HG03520 (cell line): ENCODE results near the gene STKLD1.
A peak's percentile ranks its signal among the peaks of the same experiment; 100 is the strongest.
"Not testable (repeated sequence)": the region's sequence is repeated elsewhere in the genome, so short reads cannot be mapped to it uniquely, and the experiment has no call there.

Source experiments
- ATAC-seq: cut with Tn5 transposase; IDR thresholded peaks from one replicate; pipeline ENCODE4 v1.9.1; 2021; ENCODE audit warnings: mild to moderate bottlenecking, moderate library complexity; ENCODE audit not compliant: unreplicated experiment

STKLD1 gene

DNA sequence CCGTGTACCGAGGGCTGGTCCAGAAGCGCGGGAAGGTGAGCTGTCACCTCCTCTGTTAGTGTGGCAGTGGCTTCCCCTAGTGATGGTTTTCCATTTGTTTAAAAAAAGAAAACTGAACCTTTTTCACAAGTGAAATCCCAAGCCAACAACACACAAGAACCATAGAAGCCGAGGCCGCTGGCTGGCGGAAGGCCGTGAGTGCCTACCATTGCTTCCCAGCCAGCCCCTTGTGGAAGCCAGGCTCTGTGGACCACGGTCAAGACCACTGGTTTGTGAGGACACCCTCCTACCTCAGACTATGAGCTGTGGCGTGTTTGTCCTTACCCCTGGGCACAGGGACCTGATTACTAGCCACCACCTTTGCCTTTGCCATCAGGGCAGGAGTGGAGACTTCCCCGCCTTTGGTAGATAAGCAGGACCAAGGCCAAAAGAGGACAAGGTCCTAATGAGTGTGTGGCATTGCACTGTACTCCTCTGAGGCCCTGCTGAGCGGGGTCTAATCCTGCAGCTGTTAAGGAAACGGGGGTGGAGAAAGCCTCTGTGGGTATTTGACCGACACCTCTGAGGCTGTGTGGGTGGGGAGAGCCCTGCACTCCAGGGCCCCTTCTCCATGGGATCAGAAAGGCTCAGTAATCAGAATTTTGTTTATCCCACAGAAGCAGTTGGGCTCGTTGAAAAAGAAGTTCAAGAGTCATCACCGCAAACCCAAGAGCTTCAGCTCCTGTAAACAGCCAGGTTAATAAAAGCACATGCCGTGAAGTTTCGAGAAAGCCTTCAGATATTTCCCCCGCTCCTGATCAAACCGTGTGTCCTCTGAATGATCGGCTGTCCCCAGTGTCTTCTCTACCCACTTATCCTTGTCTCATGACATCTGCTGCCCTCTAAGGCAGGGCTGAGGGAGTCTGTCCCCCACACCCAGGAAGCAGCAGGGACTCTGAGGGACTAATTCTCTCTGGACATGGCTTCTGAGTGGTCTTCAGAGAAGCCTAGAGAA, 15.5 kb upstream of the STKLD1 start:
- ATAC-seq, result no peak

DNA sequence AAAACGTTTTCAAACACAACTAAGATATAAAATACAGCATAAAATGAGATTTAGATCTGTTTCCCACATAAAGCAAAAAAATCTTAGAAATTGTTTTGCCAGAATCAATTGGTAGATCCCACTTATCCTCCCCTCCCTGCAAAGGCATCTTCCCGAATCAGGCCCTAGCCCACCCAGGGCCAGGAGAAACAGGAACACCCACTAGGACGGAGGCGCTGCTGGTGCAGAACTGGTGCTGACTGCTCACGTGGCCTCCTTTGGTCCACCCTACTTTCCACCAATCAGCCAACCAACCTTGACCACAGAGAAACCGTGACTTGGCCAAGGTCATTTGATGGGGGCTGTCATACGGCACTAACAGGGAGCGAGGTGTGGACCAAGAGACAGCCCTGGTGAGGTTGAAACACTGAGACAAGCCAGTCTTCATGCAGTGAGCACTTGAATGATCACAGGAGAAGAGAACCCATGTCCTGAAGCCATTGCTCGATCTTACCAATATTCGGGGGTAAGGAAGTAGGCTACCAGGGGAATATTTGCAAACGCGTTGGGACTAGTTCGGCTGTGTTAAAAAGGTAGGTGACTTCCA, 14.6 kb upstream of the STKLD1 start:
- ATAC-seq, result no peak

DNA sequence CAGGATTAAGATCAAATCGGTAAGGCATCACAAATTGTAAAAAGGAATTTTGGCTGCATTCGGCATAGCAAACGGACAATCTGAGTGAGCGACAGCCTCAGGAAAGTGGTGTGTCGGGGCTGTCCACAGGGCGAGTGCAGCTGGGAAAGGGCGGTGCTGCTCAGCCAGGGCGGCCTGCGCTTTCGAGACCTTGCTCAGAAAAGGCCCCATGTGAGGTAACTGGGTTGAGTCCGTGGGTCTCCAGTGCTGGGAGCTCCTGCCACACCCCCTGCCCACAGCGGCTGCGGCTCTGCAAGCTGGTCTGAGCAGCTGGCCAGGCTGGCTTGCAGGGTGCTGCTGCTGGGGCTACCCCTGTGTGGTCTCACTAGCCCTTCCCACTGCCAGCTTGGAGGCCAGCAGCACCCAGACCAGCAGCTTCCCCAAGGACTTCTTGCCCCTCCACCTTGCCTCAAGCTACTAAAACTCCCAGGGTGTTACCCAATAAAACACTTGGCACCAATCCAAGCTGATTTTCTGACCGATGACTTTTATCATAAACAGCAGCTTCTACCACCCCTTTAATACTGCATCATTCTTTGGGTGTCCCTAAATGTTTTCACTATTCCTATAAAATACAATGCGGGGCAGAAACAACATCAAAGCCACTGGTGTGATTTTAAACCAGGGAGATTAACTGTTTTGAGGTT, 13.7 kb upstream of the STKLD1 start:
- ATAC-seq, result no peak

DNA sequence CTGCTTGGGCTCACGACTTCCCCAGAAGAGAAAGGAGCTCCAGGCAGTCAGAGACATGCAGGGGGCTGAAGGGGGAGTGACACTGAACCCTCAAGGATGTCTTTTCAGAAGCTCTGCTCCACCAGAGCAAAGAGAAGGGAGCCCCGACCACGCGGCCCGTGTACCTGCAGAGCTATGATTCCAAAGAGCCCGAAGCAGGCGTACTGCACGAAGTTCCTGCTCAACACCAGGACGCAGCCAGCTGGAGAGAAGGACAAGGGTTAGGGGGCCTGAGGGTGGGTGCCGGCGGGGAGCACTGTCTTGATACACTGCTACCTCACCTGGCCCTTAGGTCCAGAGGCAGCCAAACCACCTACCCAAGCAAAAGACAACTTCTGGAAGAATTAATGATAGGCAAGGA, 9.7 kb upstream of the STKLD1 start:
- no peak for ATAC-seq

DNA sequence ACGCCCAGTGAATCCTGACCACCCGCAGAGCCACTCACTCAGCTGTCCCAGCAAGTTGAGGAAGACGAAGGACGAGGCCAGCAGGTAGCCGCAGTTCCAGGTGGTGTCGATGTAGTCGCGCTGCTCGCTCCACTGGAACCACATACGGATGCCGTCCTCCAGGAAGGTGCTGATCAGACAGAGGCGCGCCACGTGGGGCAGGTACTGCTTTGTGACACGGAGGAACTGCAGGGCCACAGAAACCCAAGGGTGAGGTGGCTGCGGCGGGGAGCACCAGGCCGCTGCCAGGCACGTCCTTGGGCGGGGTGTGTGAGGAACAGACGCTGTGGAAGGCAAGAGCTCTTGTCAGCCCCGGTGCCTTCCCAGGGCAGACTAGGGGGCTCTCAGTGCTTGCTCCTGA, 8.9 kb upstream of the STKLD1 start:
- no peak for ATAC-seq

DNA sequence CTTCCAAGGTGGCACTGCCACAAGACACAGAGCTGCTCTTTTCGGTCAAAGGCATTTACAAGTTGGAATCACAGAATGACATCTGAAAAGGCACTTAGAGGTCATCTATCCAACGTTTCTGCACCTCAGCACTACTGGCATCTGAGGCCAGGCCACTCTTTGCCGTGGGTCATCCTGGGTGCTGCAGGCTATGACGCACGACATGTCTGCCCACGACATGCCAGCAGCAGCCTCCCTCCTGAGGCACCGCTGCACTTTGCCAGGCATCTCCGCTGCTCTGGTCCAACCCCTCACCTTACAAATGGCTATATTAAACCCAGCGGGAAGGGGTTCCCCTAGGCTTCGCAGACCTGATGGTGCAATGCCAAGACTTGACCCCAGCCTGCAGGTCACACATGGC, 8.4 kb upstream of the STKLD1 start:
- no peak for ATAC-seq

DNA sequence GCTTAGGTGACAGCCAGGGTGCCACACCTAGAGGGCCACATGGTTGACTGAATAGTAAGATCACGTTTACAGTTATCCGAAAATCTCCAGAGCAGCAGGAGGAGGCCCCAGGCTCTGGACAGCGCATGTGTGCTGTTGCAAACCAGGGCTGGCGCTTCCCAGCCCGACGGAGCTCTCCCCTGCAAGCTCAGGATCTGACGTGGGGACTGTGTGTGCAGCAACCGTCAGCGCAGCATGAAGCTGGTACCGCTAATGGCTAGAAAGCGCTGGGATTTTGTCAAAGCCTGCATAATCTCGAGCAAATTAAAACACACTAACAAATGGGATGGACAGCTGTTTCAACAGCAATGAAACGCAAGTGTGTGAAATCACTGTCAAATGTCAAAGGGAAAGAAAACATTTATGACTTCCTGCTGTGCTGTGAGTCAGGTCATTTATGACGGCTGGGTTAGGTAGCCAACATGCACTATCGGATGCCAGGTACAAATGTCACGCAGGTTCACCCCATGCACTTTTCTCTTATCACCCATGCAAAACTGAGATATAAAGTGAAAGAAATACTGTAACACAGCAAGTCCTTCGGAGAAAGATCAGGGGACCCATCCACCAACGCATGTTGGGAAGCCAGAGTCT, 7.8 kb upstream of the STKLD1 start:
- no peak for ATAC-seq

DNA sequence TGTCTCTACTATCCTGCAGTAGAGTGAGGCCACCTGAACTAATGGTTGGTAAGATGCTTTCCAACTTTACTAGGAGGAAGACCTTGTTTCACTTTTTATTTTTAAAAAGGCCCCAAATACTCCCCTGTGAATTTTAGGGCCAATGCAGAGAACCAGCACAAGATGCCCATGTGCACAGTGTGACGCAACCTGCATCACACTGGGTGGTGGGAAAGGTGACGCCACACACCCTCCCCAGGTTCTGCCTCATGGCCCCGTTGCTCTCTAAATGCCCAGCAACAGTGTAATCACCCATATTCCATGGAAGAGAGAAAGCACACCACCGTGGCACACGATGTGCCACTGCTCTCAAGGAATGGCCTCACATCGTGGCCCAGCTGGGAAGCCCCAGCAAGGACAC, 6.7 kb upstream of the STKLD1 start:
- no peak for ATAC-seq

DNA sequence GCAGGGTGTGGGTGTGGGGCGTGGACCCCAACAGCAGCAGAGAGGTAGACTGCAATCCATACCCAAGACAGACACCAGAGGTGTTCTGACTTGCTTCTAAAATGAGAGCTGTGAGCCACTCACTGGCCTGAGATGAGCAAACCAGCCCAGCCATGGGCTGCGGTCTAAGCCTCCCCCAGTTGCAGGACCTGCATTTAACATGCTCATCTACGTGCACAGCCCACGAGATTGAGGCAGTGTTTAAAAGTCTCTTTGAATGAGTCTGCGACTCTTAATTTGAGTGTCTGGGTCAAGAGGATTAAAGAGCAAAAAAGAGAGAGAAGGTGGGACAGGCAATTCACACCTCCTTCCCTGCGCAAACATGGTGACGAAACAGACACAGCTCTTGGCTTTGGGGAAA, 6.2 kb upstream of the STKLD1 start:
- ATAC-seq, result no peak

DNA sequence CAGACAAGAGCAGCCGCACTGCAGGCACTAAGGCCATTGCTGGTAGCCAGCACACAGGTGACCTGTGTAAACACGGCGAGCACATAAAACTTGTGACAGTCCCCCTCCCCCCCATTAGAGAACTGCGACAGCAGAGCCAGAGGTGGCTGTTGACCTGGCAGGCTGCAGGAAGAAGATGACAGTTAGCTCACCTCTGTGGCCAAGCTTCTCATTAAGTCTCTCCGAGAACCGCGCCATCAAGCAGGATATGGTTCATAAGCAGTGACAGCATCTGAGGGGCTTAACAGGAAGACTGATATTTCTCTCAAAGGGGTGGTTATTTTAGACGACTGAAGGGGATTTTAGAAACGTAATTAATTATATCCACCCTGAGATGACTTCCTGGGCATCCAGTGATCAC, 5.5 kb upstream of the STKLD1 start:
- ATAC-seq, result no peak

DNA sequence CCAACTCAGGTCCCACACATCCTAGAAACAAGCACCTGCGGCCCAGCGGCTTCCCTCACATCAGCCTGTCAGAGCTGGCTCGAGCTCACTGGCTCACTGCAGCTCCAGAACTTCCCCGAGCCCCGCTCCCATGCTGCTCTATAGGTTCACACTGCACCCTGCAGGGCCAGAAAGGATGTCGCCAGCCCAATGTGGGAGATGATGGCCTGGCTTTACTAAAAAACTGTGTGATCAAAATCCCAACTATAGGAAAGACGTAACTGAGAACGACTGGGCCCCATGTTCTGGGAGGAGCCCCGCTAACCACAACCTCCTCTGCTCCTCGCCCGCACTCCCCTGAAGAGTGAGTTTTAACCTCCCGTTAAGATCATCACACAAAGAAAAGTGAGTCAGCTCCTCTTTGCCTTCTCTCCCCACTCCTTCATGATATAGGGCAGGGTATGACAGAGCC, 4.9 kb upstream of the STKLD1 start:
- ATAC-seq, result no peak

DNA sequence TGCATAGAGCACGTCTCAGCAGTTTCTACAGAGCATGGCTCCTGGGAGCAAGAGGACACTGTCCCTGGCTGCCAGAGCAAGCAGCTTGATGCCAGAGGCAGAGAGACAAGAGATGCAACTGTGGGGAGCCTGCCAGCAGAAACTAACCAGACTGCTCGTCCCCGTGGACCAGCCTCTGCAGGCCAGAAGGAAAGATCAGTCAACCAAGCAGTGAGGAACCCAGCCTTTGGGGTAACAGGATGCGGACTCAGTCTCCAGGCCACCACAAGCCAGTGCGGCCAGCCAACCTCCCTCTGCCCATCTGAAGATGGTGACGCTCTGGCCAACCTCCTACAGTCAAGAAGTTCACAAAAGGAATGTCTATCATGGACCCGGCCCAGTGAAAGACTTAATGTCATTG, 4.0 kb upstream of the STKLD1 start:
- no peak for ATAC-seq

DNA sequence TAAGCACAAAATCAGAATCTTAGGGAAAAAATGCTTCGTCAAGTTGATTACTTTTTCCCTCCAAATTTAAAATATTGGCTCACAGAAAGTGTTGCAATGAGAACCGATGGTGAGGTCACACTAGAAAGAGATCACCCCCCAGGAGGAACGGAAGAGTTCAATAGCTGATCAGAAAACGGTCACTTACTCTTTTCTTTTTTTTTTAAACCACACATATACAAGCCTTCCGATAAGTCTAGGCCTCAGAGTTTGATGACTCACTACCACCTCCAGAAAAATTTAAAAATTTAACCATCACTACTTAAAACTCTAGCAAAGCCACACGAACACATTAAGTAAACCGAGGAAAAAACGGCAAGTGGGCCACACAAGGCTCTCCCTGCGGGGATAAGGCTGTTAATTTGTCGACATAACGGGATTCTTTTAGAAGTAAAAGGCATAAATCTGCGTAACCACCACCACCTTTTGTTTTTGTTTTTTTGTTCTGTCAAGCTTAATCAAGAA, 1.5 kb upstream of the STKLD1 start:
- no peak for ATAC-seq

DNA sequence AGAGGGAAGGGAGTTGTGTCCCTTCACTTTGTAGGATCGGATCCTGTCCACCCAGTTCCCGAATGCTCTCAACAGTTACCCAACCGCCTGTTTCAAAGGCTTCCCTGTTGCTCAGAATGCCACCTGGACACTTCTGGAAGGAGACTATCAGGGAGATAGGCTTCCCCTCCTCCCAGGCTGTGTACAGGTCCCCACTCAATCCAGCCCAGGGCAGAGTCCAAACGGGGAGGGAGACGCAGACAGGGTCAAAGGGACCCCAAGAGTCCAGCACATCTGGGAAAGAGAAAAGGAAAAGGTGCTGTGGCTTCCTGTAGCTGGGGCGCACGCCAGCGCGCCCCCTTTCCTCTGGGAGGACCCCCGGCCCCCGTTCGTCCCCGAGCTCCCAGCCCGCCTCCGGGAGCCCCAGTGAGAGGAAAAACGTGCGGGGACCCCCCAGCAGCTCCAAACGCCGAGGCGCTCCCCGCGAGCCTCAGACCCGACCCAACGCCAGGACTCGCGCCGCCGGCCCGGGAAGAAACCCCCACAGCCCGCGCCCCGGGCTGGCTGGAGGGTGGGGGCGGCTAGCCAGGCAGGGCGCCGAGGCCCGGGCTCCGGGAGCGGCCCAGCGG, 946 bp upstream of the STKLD1 start:
- peak; percentile 18 for ATAC-seq

DNA sequence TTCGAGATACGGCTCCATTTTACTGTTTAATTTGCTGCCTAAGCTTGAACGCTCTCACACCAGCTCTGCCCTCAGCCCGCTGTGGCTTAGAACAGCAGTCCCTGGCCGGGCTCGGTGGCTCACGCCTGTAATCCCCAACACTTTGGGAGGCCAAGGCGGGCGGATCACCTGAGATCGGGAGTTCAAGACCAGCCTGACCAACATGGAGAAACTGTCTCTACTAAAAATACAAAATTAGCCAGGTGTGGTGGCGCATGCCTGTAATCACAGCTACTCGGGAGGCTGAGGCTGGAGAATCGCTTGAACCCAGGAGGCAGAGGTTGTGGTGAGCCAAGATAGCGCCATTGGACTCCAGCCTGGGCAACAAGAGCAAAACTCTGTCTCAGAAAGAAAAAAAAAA, 1.1 kb downstream of the STKLD1 start:
- not testable (repeated sequence) for ATAC-seq

DNA sequence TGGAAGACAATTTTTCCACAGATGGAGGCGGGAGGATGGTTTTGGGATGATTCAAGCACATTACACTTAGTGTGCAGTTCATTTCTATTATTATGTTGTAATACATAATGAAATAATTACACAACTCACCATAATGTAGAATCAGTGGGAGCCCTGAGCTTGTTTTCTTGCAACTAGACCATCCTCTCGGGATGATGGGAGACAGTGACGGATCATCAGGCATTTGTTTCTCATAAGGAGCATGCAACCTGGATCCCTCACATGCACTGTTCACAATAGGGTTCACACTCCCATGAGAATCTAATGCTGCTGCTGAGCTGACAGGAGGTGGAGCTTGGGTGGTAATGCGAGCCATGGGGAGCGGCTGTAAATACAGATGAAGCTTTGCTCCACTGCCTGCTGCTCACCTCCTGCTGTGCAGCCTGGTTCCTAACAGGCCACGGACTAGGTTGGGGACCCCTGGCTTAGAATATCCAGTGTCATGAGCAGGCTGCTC, 1.6 kb downstream of the STKLD1 start:
- no peak for ATAC-seq

DNA sequence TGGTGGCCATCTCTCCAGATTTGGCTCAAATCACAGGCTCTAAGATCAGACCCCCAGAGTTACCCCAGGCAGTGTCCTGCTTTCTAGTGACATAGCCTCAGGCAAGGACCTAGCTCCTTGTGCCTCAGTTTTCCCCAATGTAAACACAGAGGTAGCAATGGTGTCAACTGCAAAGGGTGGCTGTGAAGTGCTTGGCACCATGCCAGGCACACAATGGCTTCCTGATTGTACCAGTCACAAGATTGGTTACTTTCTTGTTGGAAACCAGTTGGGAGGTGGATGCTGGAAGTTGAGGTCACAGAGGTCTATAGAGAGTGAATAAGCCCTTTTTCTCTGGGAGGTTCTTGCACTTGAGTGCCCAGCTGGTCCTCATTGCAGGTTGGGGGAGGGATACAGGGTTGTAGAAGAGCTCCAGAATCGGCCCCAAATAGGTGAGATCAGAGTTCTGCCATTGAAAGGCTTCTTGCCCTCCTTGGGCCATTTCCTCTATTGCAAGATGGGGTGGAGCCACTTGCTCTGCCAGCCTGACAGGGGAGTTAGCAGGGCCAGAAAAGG, 2.3 kb downstream of the STKLD1 start:
- ATAC-seq, result no peak

DNA sequence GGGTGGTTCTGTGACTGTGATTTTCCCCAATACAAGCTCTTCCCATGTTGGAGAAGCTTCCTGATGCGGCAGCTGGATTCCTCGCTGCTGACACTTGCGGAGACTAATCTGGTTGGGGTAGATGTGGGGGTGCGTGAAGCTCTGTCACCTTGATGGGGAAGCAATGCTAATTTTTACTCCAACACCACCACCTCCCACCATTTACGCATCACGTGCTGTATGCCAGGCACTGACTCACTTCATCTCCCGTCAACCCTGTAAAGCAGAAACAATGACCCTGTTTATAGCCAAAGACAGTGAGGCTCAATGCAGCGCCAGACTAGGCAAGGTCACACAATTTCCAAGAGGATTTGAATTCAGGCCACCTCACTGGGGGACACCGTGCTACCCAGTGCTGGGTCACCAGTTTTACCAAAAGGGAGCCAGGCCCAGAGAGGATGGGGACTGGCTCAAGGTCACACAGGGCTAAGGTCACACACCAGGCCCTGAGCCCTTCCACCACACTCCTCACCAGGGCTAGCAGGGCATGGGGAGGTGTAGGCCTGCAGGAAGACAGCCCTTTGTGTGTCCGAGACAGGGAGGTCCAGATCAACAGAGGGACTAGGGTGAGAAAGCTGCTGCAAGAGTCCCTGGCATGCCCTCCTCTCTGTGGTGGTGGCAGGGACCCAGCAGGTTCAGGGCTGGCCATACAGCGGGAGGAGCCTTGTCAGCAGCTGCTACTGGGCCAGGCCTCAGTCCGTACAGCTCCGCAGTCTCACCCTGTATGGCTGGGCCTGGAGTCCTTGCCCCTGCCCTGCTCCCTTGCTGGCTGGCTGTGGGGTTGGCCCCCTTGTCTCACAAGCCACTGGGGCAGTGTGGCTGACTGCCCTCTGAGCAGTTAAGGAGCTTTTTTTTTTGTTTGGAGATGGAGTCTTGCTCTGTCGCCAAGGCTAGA, 3.3 kb downstream of the STKLD1 start:
- ATAC-seq, result no peak

DNA sequence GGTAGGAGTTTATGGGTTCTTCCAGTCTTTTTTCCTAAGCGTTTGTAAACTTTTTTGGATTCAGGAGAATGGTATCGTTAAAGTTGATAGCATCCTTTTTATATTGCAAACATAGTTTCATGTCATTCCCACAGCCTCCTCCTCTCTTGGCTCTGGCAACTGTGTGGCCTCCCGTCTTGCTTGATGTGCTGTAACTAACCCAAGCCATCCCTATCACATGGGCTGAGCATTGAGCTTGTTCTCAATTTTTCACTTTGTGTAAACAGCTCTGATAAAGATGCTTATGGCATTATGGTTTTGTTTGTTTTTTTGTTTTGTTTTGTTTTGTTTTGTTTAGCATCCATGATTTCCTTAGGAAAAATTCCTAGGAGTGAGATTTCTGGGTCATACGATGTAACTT, 4.6 kb downstream of the STKLD1 start:
- no peak for ATAC-seq
